Skin epidermis (tissue), 12 donors: ENCODE results near the gene TAS2R1.

Experiments
- H3K27ac ChIP-seq, 21 experiments: fragments of 200-600 bp; sonication (generic) in 11 of 21; one replicate each; pipeline ENCODE4 v1.5.0; 2020; ENCODE audit warnings: mild to moderate bottlenecking in 3 of 21, inconsistent platforms in 2 of 21, moderate library complexity in 2 of 21
- H3K4me3 ChIP-seq, 7 experiments: fragments of 200-600 bp; sonication (generic) in 2 of 7; one replicate each; pipeline ENCODE4 v1.5.0; 2020; ENCODE audit warnings: inconsistent platforms in 2 of 7, mild to moderate bottlenecking in 2 of 7, moderate library complexity in 1 of 7

TAS2R1 gene

GRCh38 chr5:9630251-9630650, at the start of gene TAS2R1:
TSS of gene TAS2R1 (minus strand) at chr5:9630351. CDS start at chr5:9630032, 319 bp downstream.
- H3K27ac ChIP-seq, result no peak within 1 kb of the TSS

GRCh38 chr5:9670371-9670770, 40.2 kb upstream of the TAS2R1 start:
- H3K27ac ChIP-seq, result no peak overlapping the region
- no peak overlapping the region for H3K4me3 ChIP-seq

More at GRCh38 chr5:9630251-9630650, at the start of gene TAS2R1:
- no peak within 1 kb of the TSS for H3K4me3 ChIP-seq

- no peak overlapping the region for H3K4me3 ChIP-seq
- no peak overlapping the region for H3K27ac ChIP-seq
Measured at GRCh38 chr5:9667906-9668305, 37.8 kb upstream of the TAS2R1 start.

- H3K4me3 ChIP-seq, result no peak overlapping the region
- H3K27ac ChIP-seq, result no peak overlapping the region
Measured at GRCh38 chr5:9663891-9664290, 33.7 kb upstream of the TAS2R1 start.

- H3K27ac ChIP-seq, result no peak overlapping the region
- no peak overlapping the region for H3K4me3 ChIP-seq
Measured at GRCh38 chr5:9661316-9662015, 31.3 kb upstream of the TAS2R1 start.

GRCh38 chr5:9658706-9659105, 28.6 kb upstream of the TAS2R1 start:
- Histone ChIP-seq H3K4me3 (no peak overlapping the region), H3K27ac (peak overlapping the region in 1 of 21 experiments; percentile 8)

- peak overlapping the region in 1 of 21 experiments; percentile 12 for H3K27ac ChIP-seq
- H3K4me3 ChIP-seq, result no peak overlapping the region
Measured at GRCh38 chr5:9657819-9658218, 27.7 kb upstream of the TAS2R1 start.

- no peak overlapping the region for H3K4me3 ChIP-seq
- H3K27ac ChIP-seq, result no peak overlapping the region
Measured at GRCh38 chr5:9655641-9656040, 25.5 kb upstream of the TAS2R1 start.

- Histone ChIP-seq H3K27ac (no peak overlapping the region), H3K4me3 (no peak overlapping the region)
Measured at GRCh38 chr5:9654886-9655285, 24.7 kb upstream of the TAS2R1 start.

GRCh38 chr5:9653811-9654210, 23.7 kb upstream of the TAS2R1 start:
- Histone ChIP-seq H3K27ac (no peak overlapping the region), H3K4me3 (no peak overlapping the region)

GRCh38 chr5:9653061-9653460, 22.9 kb upstream of the TAS2R1 start:
- H3K4me3 ChIP-seq, result no peak overlapping the region
- no peak overlapping the region for H3K27ac ChIP-seq

- Histone ChIP-seq H3K4me3 (no peak overlapping the region), H3K27ac (no peak overlapping the region)
Measured at GRCh38 chr5:9652295-9652694, 22.1 kb upstream of the TAS2R1 start.

GRCh38 chr5:9646843-9647242, 16.7 kb upstream of the TAS2R1 start:
- Histone ChIP-seq H3K27ac (no peak overlapping the region), H3K4me3 (no peak overlapping the region)

- H3K4me3 ChIP-seq, result no peak overlapping the region
- no peak overlapping the region for H3K27ac ChIP-seq
Measured at GRCh38 chr5:9644630-9645029, 14.5 kb upstream of the TAS2R1 start.

- Histone ChIP-seq H3K4me3 (no peak overlapping the region), H3K27ac (no peak overlapping the region)
Measured at GRCh38 chr5:9642621-9643020, 12.5 kb upstream of the TAS2R1 start.

GRCh38 chr5:9641806-9642355, 11.7 kb upstream of the TAS2R1 start:
- no peak overlapping the region for H3K27ac ChIP-seq
- no peak overlapping the region for H3K4me3 ChIP-seq

- Histone ChIP-seq H3K27ac (no peak overlapping the region), H3K4me3 (no peak overlapping the region)
Measured at GRCh38 chr5:9632495-9632894, 2.3 kb upstream of the TAS2R1 start.

- no peak overlapping the region for H3K4me3 ChIP-seq
Measured at GRCh38 chr5:9627541-9627940, 2.6 kb downstream of the TAS2R1 start.

GRCh38 chr5:9626955-9627354, 3.2 kb downstream of the TAS2R1 start:
- no peak overlapping the region for H3K27ac ChIP-seq
- H3K4me3 ChIP-seq, result no peak overlapping the region

More at GRCh38 chr5:9627541-9627940, 2.6 kb downstream of the TAS2R1 start:
- H3K27ac ChIP-seq, result no peak overlapping the region

- Histone ChIP-seq H3K4me3 (no peak overlapping the region), H3K27ac (no peak overlapping the region)
Measured at GRCh38 chr5:9625731-9626130, 4.4 kb downstream of the TAS2R1 start.

GRCh38 chr5:9625286-9625685, 4.9 kb downstream of the TAS2R1 start:
- no peak overlapping the region for H3K27ac ChIP-seq
- no peak overlapping the region for H3K4me3 ChIP-seq
